K562 (cell line): ENCODE data around the gene CAMK2B. TPM values are rescaled to one million over a fixed set of nuclear protein-coding genes. Genes with fewer than 3 reads are reported as not detected.

Experiments used
- ATAC-seq: fragments of 200-7000 bp; cut with Tn5 transposase; 3 replicates; pipeline ENCODE4 v1.9.1; 2020; ENCODE audit warnings: moderate library complexity
- BruUV-seq: library from RNA; stranded (reverse); fragments of 400-500 nt; replicated peaks from 2 replicates; lab custom pipeline; 2021; lab: Mats Ljungman, UMichigan
- CTCF ChIA-PET: fragments of 300-600 bp; formaldehyde crosslinking; extraction: SDS; loops from one replicate; lab custom pipeline; 2021; ENCODE audit warnings: low intra/inter-chr PET ratio; lab: Yijun Ruan, JAX
- POLR2A ChIA-PET: fragments of 300-600, 350-650 bp; sonication (Branson Sonifier 250); formaldehyde crosslinking; extraction: SDS; loops from one replicate; lab custom pipeline; 2021; ENCODE audit warnings: antibody characterized with exemption, inconsistent platforms; lab: Yijun Ruan, JAX
- DNase-seq, 4 experiments: peaks; one replicate each; pipeline versions ENCODE4 v3.0.0 to v3.0.0-alpha.2; 2011 to 2018; ENCODE audit warnings: low spot score in 3 of 4, mixed read lengths in 3 of 4; ENCODE audit errors: extremely low read depth in 1 of 4
- FAIRE-seq: peaks from 2 replicates; lab custom pipeline; 2011; peaks lifted over from hg19 to GRCh38; lab: Jason Lieb, UNC
- H2AFZ ChIP-seq: 2 replicates; pipeline ENCODE4 v1.6.0; 2011; ENCODE audit warnings: low read depth, low read length, control low read depth, inconsistent platforms
- H3K27ac ChIP-seq: fragments of 200-600 bp; 3 replicates; pipeline ENCODE4 v1.8.0; 2011; ENCODE audit warnings: low read depth, mild to moderate bottlenecking, control low read depth, inconsistent platforms, low read length, moderate library complexity, mixed read lengths; ENCODE audit errors: extremely low read depth
- H3K27me3 ChIP-seq, 2 experiments: fragments of 300-600 bp in 1 of 2; 2 replicates in 1 of 2; 3 replicates in 1 of 2; pipeline versions ENCODE4 v1.6.0 to v1.8.0; 2011; ENCODE audit warnings: inconsistent platforms in 2 of 2, low read length in 2 of 2, mild to moderate bottlenecking in 1 of 2, mixed read lengths in 1 of 2, moderate library complexity in 1 of 2; ENCODE audit not compliant: control insufficient read depth in 2 of 2, insufficient read depth in 2 of 2
- H3K36me3 ChIP-seq: fragments of 300-600 bp; 3 replicates; pipeline ENCODE4 v1.8.0; 2011; ENCODE audit warnings: mild to moderate bottlenecking, low read length, inconsistent platforms; ENCODE audit not compliant: control insufficient read depth, insufficient read depth
- H3K4me1 ChIP-seq, 2 experiments: fragments of 200-600 bp in 1 of 2; replicated peaks in 1 of 2; 2 replicates in 1 of 2; 3 replicates in 1 of 2; pipeline versions ENCODE4 v1.5.1 to v1.8.0; 2011; ENCODE audit warnings: inconsistent platforms in 2 of 2, low read length in 2 of 2, mild to moderate bottlenecking in 1 of 2, mixed read lengths in 1 of 2, moderate library complexity in 1 of 2; ENCODE audit not compliant: control insufficient read depth in 2 of 2, insufficient read depth in 2 of 2
- H3K4me2 ChIP-seq: 2 replicates; pipeline ENCODE4 v1.6.1; 2011; ENCODE audit warnings: low read length, control low read depth, inconsistent platforms, mixed read lengths; ENCODE audit not compliant: insufficient read depth
- H3K4me3 ChIP-seq: fragments of 200-600 bp; sonication (generic), shearing (Covaris generic); 2 replicates; pipeline ENCODE4 v1.5.1; 2016; ENCODE audit warnings: control low read depth, inconsistent platforms
- H3K79me2 ChIP-seq: fragments of 200-600 bp; 3 replicates; pipeline ENCODE4 v1.8.0; 2011; ENCODE audit warnings: low read length, inconsistent platforms; ENCODE audit not compliant: control insufficient read depth, insufficient read depth
- H3K9ac ChIP-seq, 2 experiments: 2 replicates each; pipeline versions ENCODE4 v1.6.0 to v1.6.1; 2011; ENCODE audit warnings: low read depth in 2 of 2, low read length in 2 of 2, control low read depth in 1 of 2, inconsistent platforms in 1 of 2, mild to moderate bottlenecking in 1 of 2, mixed read lengths in 1 of 2; ENCODE audit not compliant: insufficient read depth in 1 of 2
- H3K9me1 ChIP-seq: one replicate; pipeline ENCODE4 v1.6.0; 2011; ENCODE audit warnings: inconsistent platforms, mild to moderate bottlenecking, low read length, moderate library complexity; ENCODE audit not compliant: control insufficient read depth, insufficient read depth
- H3K9me3 ChIP-seq: replicated peaks from 2 replicates; pipeline ENCODE4 v1.5.1; 2011; ENCODE audit warnings: low read depth, low read length, inconsistent platforms; ENCODE audit not compliant: control insufficient read depth, insufficient read depth
- H4K20me1 ChIP-seq: replicated peaks from 2 replicates; pipeline ENCODE4 v1.6.1; 2011; ENCODE audit warnings: low read length, inconsistent platforms, mixed read lengths; ENCODE audit not compliant: control insufficient read depth, insufficient read depth
- ARID2 ChIP-seq: fragments of 450-650 bp; IDR thresholded peaks from 2 replicates; pipeline ENCODE4 v1.6.1; 2017; ENCODE audit warnings: antibody characterized with exemption, mild to moderate bottlenecking
- BRCA1 ChIP-seq, 2 experiments: fragments of 450-650 bp in 1 of 2; sonication (generic) in 1 of 2; formaldehyde crosslinking in 1 of 2; IDR thresholded peaks; 2 replicates each; pipeline versions ENCODE4 v1.5.0 to v1.6.1; 2017 to 2020; ENCODE audit warnings: mild to moderate bottlenecking in 1 of 2, missing genetic modification reagents in 1 of 2
- E2F6 ChIP-seq, 2 experiments: IDR thresholded peaks; 2 replicates each; pipeline ENCODE4 v1.6.1; 2011; ENCODE audit warnings: borderline replicate concordance in 1 of 2, control low read depth in 1 of 2, low read depth in 1 of 2, low read length in 1 of 2, mild to moderate bottlenecking in 1 of 2, mixed read lengths in 1 of 2, moderate library complexity in 1 of 2; ENCODE audit not compliant: insufficient read depth in 1 of 2, insufficient read length in 1 of 2, poor library complexity in 1 of 2, severe bottlenecking in 1 of 2; ENCODE audit errors: extremely low read depth in 1 of 2
- FOXJ3 ChIP-seq: sonication (generic); formaldehyde crosslinking; IDR thresholded peaks from 2 replicates; pipeline ENCODE4 v1.4.0; 2020; ENCODE audit warnings: mild to moderate bottlenecking, missing genetic modification reagents
- HMGXB4 ChIP-seq: sonication (generic); formaldehyde crosslinking; IDR thresholded peaks from 2 replicates; pipeline ENCODE4 v1.8.1; 2023; ENCODE audit warnings: mild to moderate bottlenecking, missing genetic modification reagents
- MCM7 ChIP-seq, 2 experiments: fragments of 450-650 bp; IDR thresholded peaks; 2 replicates each; pipeline ENCODE4 v1.6.1; 2016 to 2018
- ZBTB49 ChIP-seq: sonication (generic); formaldehyde crosslinking; IDR thresholded peaks from 2 replicates; pipeline ENCODE4 v1.8.0; 2022; ENCODE audit warnings: missing genetic modification reagents, mild to moderate bottlenecking, borderline replicate concordance
- ZNF239 ChIP-seq: fragments of 250-450 bp; sonication (Bioruptor Pico); IDR thresholded peaks from 2 replicates; pipeline ENCODE4 v1.4.0; 2020; ENCODE audit warnings: mild to moderate bottlenecking
- WGBS: fragments of 100-300 bp; shearing (Covaris generic); methylation state at CpG from one replicate; pipeline ENCODE4 v1.1.6; 2016; ENCODE audit warnings: low coverage, mixed read lengths; ENCODE audit not compliant: insufficient coverage; ENCODE audit errors: missing lambda C conversion rate; 5-methylcytosine and 5-hydroxymethylcytosine counted together
- in situ Hi-C: fragments of 300-500 bp; cut with MboI; formaldehyde crosslinking; loops from 4 replicates; pipeline ENCODE4 v1.15.0; 2018; ENCODE audit warnings: inconsistent platforms, mixed read lengths
- intact Hi-C: fragments of 100-400 bp; cut with micrococcal nuclease; formaldehyde crosslinking; loops from 2 replicates; pipeline ENCODE4 v1.14.2; 2022
- polyA plus RNA-seq, 8 experiments: library from polyadenylated mRNA; depleted of rRNA in 4 of 8; stranded (reverse) in 5 of 8; unstranded in 3 of 8; fragments of >200 nt; fragmentation: Nextera tagmentation in 2 of 8; fragmentation: Illumina TruSeq in 1 of 8; extraction: Ambion mirVana in 2 of 8; extraction: Trizol in 1 of 8; gene quantifications; 2 replicates each; pipeline versions ENCODE4 v1.2.1 to v1.2.3, GENCODE V29; 2011 to 2014; ENCODE audit warnings: inconsistent platforms in 1 of 8, missing spikeins in 1 of 8
- total RNA-seq, 7 experiments: library from RNA; depleted of rRNA in 6 of 7; stranded (reverse); fragments of >200 nt in 6 of 7; fragmentation: Illumina TruSeq in 2 of 7; extraction: Trizol in 2 of 7; gene quantifications; 2 replicates each; pipeline versions ENCODE4 v1.2.1 to v1.2.3, GENCODE V29; 2011 to 2021; ENCODE audit warnings: low replicate concordance in 1 of 7

Gene CAMK2B
- total and polyA plus RNA-seq, 9 of the 15 experiments (the other 6 are each of a cell fraction or from before 2014, with no cell fraction given): 0.04 to 0.09 (median 0.05) TPM; not detected in 4

GRCh38 chr7:44292876-44293560 is 32.4 kb downstream of the CAMK2B start:
- no TSS peak for BruUV-seq
- Histone ChIP-seq H3K9ac (no peak overlapping the region), H3K9me1 (no peaks in the 10 kb centered on the region), H3K27me3 (peaks cover 45 to 70% of the 10 kb centered on the region in 2 experiments), H3K9me3 (no peaks in the 10 kb centered on the region), H2AFZ (no peak overlapping the region), H3K4me2 (no peak overlapping the region), H3K27ac (no peak overlapping the region), H4K20me1 (peaks cover 11% of the 10 kb centered on the region; the same call in 1 of the 2 replicates), H3K36me3 (no peaks in the 10 kb centered on the region), H3K4me1 (peaks cover 13 to 14% of the 10 kb centered on the region in 2 experiments), H3K4me3 (no peak overlapping the region), H3K79me2 (no peaks in the 10 kb centered on the region)
- CTCF ChIA-PET: no interaction called here
- intact Hi-C loops (no loop called here), in situ Hi-C loops (no loop called here)
- FAIRE-seq (peak; percentile 29), DNase-seq (no peak), ATAC-seq (no peak)
- POLR2A ChIA-PET: interaction anchor here (0.5 kb wide), 1 partner anchor 57 kb away, joined by 5 read pairs; no protein-coding TSS in a partner anchor
- 2% methylated on average over 13 of the region's 13 CpGs for WGBS
- TF ChIP-seq ARID2 (no peak), BRCA1 (IDR thresholded peaks at IDR 0.05) (no peak), BRCA1 (CRISPR knock-in tag; IDR thresholded peaks at IDR 0.05) (no peak)
- TF ChIP-seq, all 486 proteins: peak for 0

- Histone ChIP-seq H3K9ac (no peak overlapping the region), H3K36me3 (no peaks in the 10 kb centered on the region), H3K27me3 (peaks cover 45 to 76% of the 10 kb centered on the region in 2 experiments), H3K79me2 (no peaks in the 10 kb centered on the region), H3K9me3 (no peaks in the 10 kb centered on the region), H4K20me1 (peaks cover 11% of the 10 kb centered on the region; the same call in 1 of the 2 replicates), H3K27ac (no peak overlapping the region), H2AFZ (no peak overlapping the region), H3K4me3 (no peak overlapping the region), H3K9me1 (no peaks in the 10 kb centered on the region), H3K4me2 (no peak overlapping the region), H3K4me1 (peaks cover 14% of the 10 kb centered on the region in 2 experiments)
- no TSS peak for BruUV-seq
- CTCF ChIA-PET: no interaction called here
- POLR2A ChIA-PET: interaction anchor here (1.1 kb wide), 1 partner anchor 32 kb away, joined by 3 read pairs; no protein-coding TSS in a partner anchor
- no peak for DNase-seq
- no peak for ATAC-seq
- intact Hi-C loops (no loop called here), in situ Hi-C loops (no loop called here)
- TF ChIP-seq ZBTB49 (CRISPR knock-in tag) (no peak), FOXJ3 (CRISPR knock-in tag) (no peak), HMGXB4 (CRISPR knock-in tag) (no peak), E2F6 (IDR thresholded peaks at IDR 0.05; ENCODE audit: borderline replicate concordance in 1 of 2, extremely low read depth in 1 of 2, insufficient read depth in 1 of 2, insufficient read length in 1 of 2, low read depth in 1 of 2, low read length in 1 of 2, poor library complexity in 1 of 2, severe bottlenecking in 1 of 2) (no peak), MCM7 (IDR thresholded peaks at IDR 0.05) (no peak), ZNF239 (peak; percentile 96)
- no peak for FAIRE-seq
- 0% methylated on average over 1 of the region's 1 CpG for WGBS
Measured at GRCh38 chr7:44292420-44292817, 33.0 kb downstream of the CAMK2B start.
